GM06990 (cell line): ENCODE results near the gene SARNP.
"Not testable (repeated sequence)": the region's sequence is repeated elsewhere in the genome, so short reads cannot be mapped to it uniquely, and the experiment has no call there.

Experiments
- DNase-seq: peaks from one replicate; pipeline ENCODE4 v3.0.0-alpha.2; 2011; ENCODE audit not compliant: insufficient read length; ENCODE audit errors: extremely low read depth
- H3K27me3 ChIP-seq: replicated peaks from 2 replicates; pipeline ENCODE4 v1.6.0; 2011; ENCODE audit warnings: low read length; ENCODE audit not compliant: control insufficient read depth, insufficient read depth
- H3K36me3 ChIP-seq: 2 replicates; pipeline ENCODE4 v1.5.1; 2011; ENCODE audit warnings: low read length; ENCODE audit not compliant: control insufficient read depth, insufficient read depth
- H3K4me3 ChIP-seq: replicated peaks from 2 replicates; pipeline ENCODE4 v1.5.1; 2011; ENCODE audit warnings: low read depth, mild to moderate bottlenecking, control low read depth, low read length
- TF ChIP-seq, protein P1 (sequence below): IDR thresholded peaks from 2 replicates; pipeline ENCODE4 v1.5.1; 2011; ENCODE audit warnings: low read length, control low read depth, mild to moderate bottlenecking, inconsistent platforms; ENCODE audit not compliant: insufficient read depth, poor library complexity, severe bottlenecking

The SARNP gene

DNA sequence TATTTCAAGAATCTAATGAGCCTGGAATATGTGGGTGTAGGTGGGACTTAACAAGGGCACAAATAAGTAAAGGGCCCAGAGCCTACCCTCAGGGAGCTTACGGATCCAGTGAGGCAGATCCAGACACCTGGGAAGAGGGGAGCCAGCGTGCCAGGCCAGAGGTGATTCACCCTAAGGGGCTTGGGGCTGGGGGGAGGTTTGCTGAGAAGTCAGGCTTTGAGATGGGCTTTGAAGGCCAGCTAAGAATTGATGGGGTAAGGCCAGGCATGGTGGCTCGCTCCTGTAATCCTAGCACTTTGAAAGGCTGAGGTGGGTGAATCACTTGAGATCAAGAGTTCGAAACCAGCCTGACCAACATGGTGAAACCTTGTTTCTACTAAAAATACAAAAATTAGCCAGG, 25.9 kb upstream of the SARNP start:
- Histone ChIP-seq H3K36me3 (no peaks in the 10 kb centered on the region), H3K4me3 (no peak overlapping the region), H3K27me3 (no peaks in the 10 kb centered on the region)
- DNase-seq = no peak
- TF ChIP-seq, protein P1, sequence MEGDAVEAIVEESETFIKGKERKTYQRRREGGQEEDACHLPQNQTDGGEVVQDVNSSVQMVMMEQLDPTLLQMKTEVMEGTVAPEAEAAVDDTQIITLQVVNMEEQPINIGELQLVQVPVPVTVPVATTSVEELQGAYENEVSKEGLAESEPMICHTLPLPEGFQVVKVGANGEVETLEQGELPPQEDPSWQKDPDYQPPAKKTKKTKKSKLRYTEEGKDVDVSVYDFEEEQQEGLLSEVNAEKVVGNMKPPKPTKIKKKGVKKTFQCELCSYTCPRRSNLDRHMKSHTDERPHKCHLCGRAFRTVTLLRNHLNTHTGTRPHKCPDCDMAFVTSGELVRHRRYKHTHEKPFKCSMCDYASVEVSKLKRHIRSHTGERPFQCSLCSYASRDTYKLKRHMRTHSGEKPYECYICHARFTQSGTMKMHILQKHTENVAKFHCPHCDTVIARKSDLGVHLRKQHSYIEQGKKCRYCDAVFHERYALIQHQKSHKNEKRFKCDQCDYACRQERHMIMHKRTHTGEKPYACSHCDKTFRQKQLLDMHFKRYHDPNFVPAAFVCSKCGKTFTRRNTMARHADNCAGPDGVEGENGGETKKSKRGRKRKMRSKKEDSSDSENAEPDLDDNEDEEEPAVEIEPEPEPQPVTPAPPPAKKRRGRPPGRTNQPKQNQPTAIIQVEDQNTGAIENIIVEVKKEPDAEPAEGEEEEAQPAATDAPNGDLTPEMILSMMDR = no peak

DNA sequence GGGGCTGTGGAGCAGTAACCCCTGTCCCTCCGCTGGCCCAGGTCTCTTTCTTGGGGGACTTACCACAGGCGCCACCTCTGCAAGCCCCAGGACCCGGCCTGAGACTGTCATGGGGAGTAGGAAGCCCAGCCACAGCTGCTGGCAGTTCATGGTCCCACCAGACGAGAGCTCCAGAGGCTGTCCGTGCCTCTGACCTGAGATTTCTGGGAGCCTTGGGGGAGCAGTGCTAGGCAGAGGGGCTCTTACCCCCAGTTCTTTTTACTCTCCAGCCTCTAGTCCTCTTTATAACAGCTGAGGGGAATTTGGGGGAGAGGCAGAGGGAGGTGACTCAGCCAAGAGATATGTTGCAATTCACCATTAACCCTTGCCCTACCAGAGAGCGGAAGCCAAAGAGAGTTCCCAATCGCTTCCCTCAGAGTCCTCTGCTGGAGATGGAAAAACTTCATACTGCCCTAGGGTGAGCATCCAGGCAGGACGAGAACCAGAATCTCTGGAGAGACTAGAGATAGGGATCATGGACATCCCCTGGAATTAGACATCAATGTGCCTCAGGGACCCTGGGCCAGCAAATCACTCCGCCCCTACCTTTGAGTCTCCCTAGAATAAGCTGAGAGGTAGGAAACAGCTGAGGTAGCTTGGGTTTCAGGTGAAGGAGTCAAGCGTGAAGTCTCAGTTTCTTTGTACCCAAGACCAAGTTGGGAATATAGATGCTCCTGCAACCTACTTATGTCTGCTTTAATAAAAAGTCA, 25.3 kb upstream of the SARNP start, which contains the start of gene MMP19:
TSS of gene MMP19 (minus strand) at position 256 of the 749 bp plus-strand sequence. CDS start at position 150, 106 bp downstream.
- no peaks in the 10 kb centered on the region for H3K27me3 ChIP-seq
- no peaks in the 10 kb centered on the region for H3K36me3 ChIP-seq
- H3K4me3 ChIP-seq = no peak within 1 kb of the TSS
- DNase-seq = no peak
- TF ChIP-seq, protein P1 = no peak

- H3K4me3 ChIP-seq = no peak overlapping the region
- TF ChIP-seq, protein P1 = no peak
- no peak for DNase-seq
- H3K27me3 ChIP-seq = no peaks in the 10 kb centered on the region
- H3K36me3 ChIP-seq = no peaks in the 10 kb centered on the region
Measured at GRCh38 chr12:55840581-55841351, 23.2 kb upstream of the SARNP start.

- no peak overlapping the region for H3K4me3 ChIP-seq
- no peaks in the 10 kb centered on the region for H3K36me3 ChIP-seq
- no peak for DNase-seq
- TF ChIP-seq, protein P1 = no peak
- H3K27me3 ChIP-seq = no peaks in the 10 kb centered on the region
Measured at GRCh38 chr12:55839345-55840140, 22.0 kb upstream of the SARNP start.

DNA sequence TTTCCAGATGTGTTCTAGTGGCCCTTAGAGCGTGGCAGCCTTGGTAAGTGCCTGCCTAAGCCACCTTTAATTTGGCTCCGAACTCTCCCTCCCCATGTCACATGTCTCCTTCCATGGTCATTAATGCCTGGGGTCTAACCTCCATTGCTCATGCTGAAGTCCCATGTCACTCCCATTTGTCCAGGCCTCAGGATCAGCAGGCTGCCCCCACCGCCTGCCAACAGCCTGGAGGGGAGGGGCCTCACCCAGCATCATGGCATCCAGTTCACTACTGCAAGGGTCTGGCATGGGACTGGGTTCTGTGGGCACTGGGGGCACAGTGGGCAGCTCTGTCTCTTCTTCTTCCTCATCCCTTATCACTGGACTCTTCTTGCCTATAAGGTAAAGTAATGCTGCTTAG, 20.8 kb upstream of the SARNP start:
- Histone ChIP-seq H3K36me3 (no peaks in the 10 kb centered on the region), H3K4me3 (no peak overlapping the region), H3K27me3 (no peaks in the 10 kb centered on the region)
- DNase-seq = no peak
- TF ChIP-seq, protein P1 = no peak

- not testable (repeated sequence) for DNase-seq, H3K4me3 ChIP-seq, H3K36me3 ChIP-seq, H3K27me3 ChIP-seq
Measured at GRCh38 chr12:55834400-55834799, 16.9 kb upstream of the SARNP start.
